HFFc6 (cell line): ENCODE measurements around the gene IL1RAPL1. TPM values are rescaled to one million over a fixed set of nuclear protein-coding genes. Genes with fewer than 3 reads are reported as not detected.

Experiments
- DNase-seq: peaks from one replicate; pipeline ENCODE4 v3.0.0-alpha.2; 2018
- H3K27ac Mint-ChIP-seq: 2 replicates; pipeline ENCODE4 v1.8.0; 2020; ENCODE audit warnings: mild to moderate bottlenecking, mixed read lengths
- H3K27me3 Mint-ChIP-seq: 2 replicates; pipeline ENCODE4 v1.8.0; 2021; ENCODE audit warnings: mild to moderate bottlenecking, moderate library complexity, mixed read lengths; ENCODE audit not compliant: insufficient read depth
- H3K36me3 Mint-ChIP-seq: 2 replicates; pipeline ENCODE4 v1.8.0; 2021; ENCODE audit warnings: low read depth, mixed read lengths
- H3K4me1 Mint-ChIP-seq: 2 replicates; pipeline ENCODE4 v1.8.0; 2020; ENCODE audit warnings: low read depth, mixed read lengths
- H3K4me3 Mint-ChIP-seq: 2 replicates; pipeline ENCODE4 v1.8.0; 2020; ENCODE audit warnings: mild to moderate bottlenecking, moderate library complexity, mixed read lengths
- H3K9me3 Mint-ChIP-seq: 2 replicates; pipeline ENCODE4 v1.8.0; 2020; ENCODE audit warnings: mild to moderate bottlenecking, mixed read lengths
- CTCF ChIP-seq: fragments of 200-600 bp; sonication (generic); IDR thresholded peaks from 2 replicates; pipeline ENCODE4 v1.5.0; 2021; ENCODE audit warnings: antibody characterized with exemption, mild to moderate bottlenecking
- total RNA-seq, 6 experiments: library from RNA; stranded (reverse); fragmentation: NEBNext Ultra II Directional; extraction: Animal tissue kit (Norgen Biotek cat#: 25700); gene quantifications; 2 replicates in 1 of 6; 3 replicates in 5 of 6; pipeline ENCODE4 v1.2.3, GENCODE V29; 2021

The IL1RAPL1 gene
- total RNA-seq, 6 experiments from 2014 or later: not detected

- Mint-ChIP-seq H3K4me1 (0 out of 2 replicates have a peak, but pooled peaks cover under 1% of the 10 kb centered on the region), H3K9me3 (no peaks in the 10 kb centered on the region), H3K36me3 (peaks cover 5% of the 10 kb centered on the region; the same call in 1 of the 2 replicates), H3K27ac (no peak overlapping the region), H3K4me3 (no peak overlapping the region), H3K27me3 (no peaks in the 10 kb centered on the region)
- no peak for TF ChIP-seq CTCF
- DNase-seq: no peak
These were observed 1112.0 kb downstream of the IL1RAPL1 start for GRCh38 chrX:29699239-29699638.

DNA sequence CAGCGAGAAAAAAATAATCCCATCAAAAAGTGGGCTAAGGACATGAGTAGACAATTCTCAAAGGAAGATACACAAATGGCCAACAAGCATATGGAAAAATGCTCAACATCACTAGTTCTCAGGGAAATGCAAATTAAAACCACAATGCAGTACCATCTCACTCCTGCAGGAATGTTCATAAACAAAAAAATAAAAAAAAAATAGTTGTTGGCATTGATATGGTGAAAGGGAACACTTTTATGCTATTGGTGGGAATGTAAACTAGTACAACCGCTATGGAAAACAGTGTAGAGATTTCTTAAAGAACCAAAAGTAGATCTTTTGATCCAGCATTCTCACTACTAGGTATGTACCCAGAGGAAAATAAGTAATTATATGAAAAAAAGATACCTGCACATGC is 1119.8 kb downstream of the IL1RAPL1 start:
- Mint-ChIP-seq H3K36me3 (no peaks in the 10 kb centered on the region; the same call in none of the 2 replicates), H3K27ac (no peak overlapping the region), H3K4me3 (no peak overlapping the region), H3K4me1 (no peaks in the 10 kb centered on the region), H3K27me3 (no peaks in the 10 kb centered on the region; the same call in 1 of the 2 replicates), H3K9me3 (peaks cover 7% of the 10 kb centered on the region; the same call in 1 of the 2 replicates)
- DNase-seq: no peak
- 0 out of 2 replicates have a peak, but pooled peaks have one; percentile 8 for TF ChIP-seq CTCF

DNA sequence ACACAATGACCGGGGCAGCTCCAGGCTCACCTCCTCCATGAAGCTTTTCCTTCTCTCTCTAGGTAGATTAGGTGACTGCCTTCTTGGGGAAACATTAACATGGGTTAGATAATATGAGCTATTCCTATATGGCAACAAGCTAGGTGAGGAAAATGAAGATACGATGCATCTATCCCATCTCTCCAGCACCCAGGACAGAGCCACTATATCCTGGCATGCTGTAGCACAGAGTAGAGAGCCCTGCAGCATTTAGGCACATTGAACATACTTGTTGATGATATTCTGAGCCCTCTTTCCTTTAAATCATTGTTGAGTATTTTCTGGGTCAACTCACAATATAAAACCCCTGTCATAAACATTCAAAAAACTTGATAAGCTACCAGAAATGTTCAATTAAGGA is 1133.9 kb downstream of the IL1RAPL1 start:
- TF ChIP-seq CTCF: no peak
- H3K27me3 Mint-ChIP-seq: no peaks in the 10 kb centered on the region
- H3K36me3 Mint-ChIP-seq: peaks cover 4% of the 10 kb centered on the region; the same call in 1 of the 2 replicates
- H3K4me3 Mint-ChIP-seq: no peak overlapping the region
- H3K9me3 Mint-ChIP-seq: no peaks in the 10 kb centered on the region
- H3K27ac Mint-ChIP-seq: no peak overlapping the region
- DNase-seq: no peak
- H3K4me1 Mint-ChIP-seq: no peaks in the 10 kb centered on the region

GRCh38 chrX:29724316-29724715 is 1137.1 kb downstream of the IL1RAPL1 start:
- no peak for DNase-seq
- Mint-ChIP-seq H3K9me3 (no peaks in the 10 kb centered on the region), H3K36me3 (no peaks in the 10 kb centered on the region), H3K27me3 (peaks cover 2% of the 10 kb centered on the region; the same call in 1 of the 2 replicates), H3K4me1 (no peaks in the 10 kb centered on the region), H3K27ac (no peak overlapping the region), H3K4me3 (no peak overlapping the region)
- no peak for TF ChIP-seq CTCF

DNA sequence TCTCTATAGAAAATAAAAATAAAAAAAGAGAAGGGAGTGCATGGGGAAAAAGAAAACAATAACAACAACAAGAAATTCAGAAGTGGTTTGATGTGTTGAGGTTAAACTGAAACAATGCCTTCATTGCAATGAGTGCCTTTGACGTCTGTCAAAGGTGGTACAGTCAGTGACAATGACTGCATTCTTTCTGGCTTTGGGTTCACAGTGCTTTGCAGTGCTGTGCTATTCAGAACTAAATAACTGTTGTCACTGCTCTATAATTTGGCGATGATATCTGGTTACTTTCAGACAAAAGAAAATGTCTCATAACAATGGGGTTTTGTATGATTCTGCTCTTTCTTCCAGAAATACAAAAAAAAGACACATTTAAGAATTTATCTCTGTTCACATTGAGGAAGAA is 1139.6 kb downstream of the IL1RAPL1 start:
- TF ChIP-seq CTCF: no peak
- no peaks in the 10 kb centered on the region for H3K36me3 Mint-ChIP-seq
- no peak for DNase-seq
- no peaks in the 10 kb centered on the region for H3K4me1 Mint-ChIP-seq
- H3K27me3 Mint-ChIP-seq: peaks cover 2% of the 10 kb centered on the region; the same call in 1 of the 2 replicates
- no peak overlapping the region for H3K4me3 Mint-ChIP-seq
- no peak overlapping the region for H3K27ac Mint-ChIP-seq
- H3K9me3 Mint-ChIP-seq: no peaks in the 10 kb centered on the region

- Mint-ChIP-seq H3K9me3 (no peaks in the 10 kb centered on the region), H3K4me3 (no peak overlapping the region), H3K27me3 (peaks cover 2% of the 10 kb centered on the region; the same call in 1 of the 2 replicates), H3K27ac (no peak overlapping the region), H3K36me3 (no peaks in the 10 kb centered on the region), H3K4me1 (no peaks in the 10 kb centered on the region)
- no peak for DNase-seq
- TF ChIP-seq CTCF: no peak
These were observed 1141.4 kb downstream of the IL1RAPL1 start for GRCh38 chrX:29728639-29729038.
